Calu3 (cell line): ENCODE data around the gene WNT5B. TPM values are rescaled to one million over a fixed set of nuclear protein-coding genes. Genes with fewer than 3 reads are reported as not detected.

Experiments used
- BruUV-seq: library from RNA; stranded (reverse); fragments of 400-500 nt; replicated peaks from 2 replicates; lab custom pipeline; 2021; lab: Mats Ljungman, UMichigan
- CTCF ChIA-PET: fragments of 300-600 bp; sonication (Branson Sonifier 250); formaldehyde crosslinking; loops from one replicate; lab custom pipeline; 2022; ENCODE audit warnings: antibody characterized with exemption; lab: Charles Lee
- DNase-seq: peaks from one replicate; pipeline ENCODE4 v3.0.0; 2022
- H3K27ac Mint-ChIP-seq: one replicate; pipeline ENCODE4 v1.8.0; 2022; ENCODE audit warnings: mixed read lengths; ENCODE audit not compliant: unreplicated experiment
- H3K27me3 Mint-ChIP-seq: one replicate; pipeline ENCODE4 v1.8.0; 2022; ENCODE audit warnings: mixed read lengths; ENCODE audit not compliant: unreplicated experiment
- H3K36me3 Mint-ChIP-seq: one replicate; pipeline ENCODE4 v1.8.0; 2022; ENCODE audit warnings: mild to moderate bottlenecking, moderate library complexity, mixed read lengths; ENCODE audit not compliant: insufficient read depth, unreplicated experiment
- H3K4me1 Mint-ChIP-seq: one replicate; pipeline ENCODE4 v1.8.0; 2022; ENCODE audit warnings: mild to moderate bottlenecking, low read depth, mixed read lengths; ENCODE audit not compliant: unreplicated experiment
- H3K4me3 Mint-ChIP-seq: one replicate; pipeline ENCODE4 v1.8.0; 2022; ENCODE audit warnings: mild to moderate bottlenecking, low read depth, moderate library complexity, mixed read lengths; ENCODE audit not compliant: unreplicated experiment
- H3K9me3 Mint-ChIP-seq: one replicate; pipeline ENCODE4 v1.8.0; 2022; ENCODE audit warnings: low read depth, mixed read lengths; ENCODE audit not compliant: unreplicated experiment
- CTCF ChIP-seq: fragments of 200-600 bp; IDR thresholded peaks from one replicate; pipeline ENCODE4 v1.8.0; 2022; ENCODE audit warnings: antibody characterized with exemption; ENCODE audit not compliant: unreplicated experiment
- intact Hi-C: fragments of 100-400 bp; cut with micrococcal nuclease; formaldehyde crosslinking; loops from one replicate; pipeline ENCODE4 v1.10.0; 2022; ENCODE audit not compliant: unreplicated experiment
- microRNA-seq: library from miRNA; unstranded; fragments of <30 nt; microRNA quantifications from one replicate; pipeline ENCODE4 v1.2.0, GENCODE V29; 2022
- total RNA-seq: library from RNA; stranded (reverse); gene quantifications from 2 replicates; pipeline ENCODE4 v1.2.3, GENCODE V29; 2022

The WNT5B gene
- total RNA-seq, 1 experiment from 2014 or later, result 0.24 TPM

- no peaks in the 10 kb centered on the region for H3K9me3 Mint-ChIP-seq
- no TSS peak for BruUV-seq
- H3K4me1 Mint-ChIP-seq, result peaks cover 23% of the 10 kb centered on the region
- CTCF ChIA-PET, result interaction anchor here (0.5 to 0.6 kb wide), 2 partner anchors 147 to 1525 kb away, joined by 3 to 4 read pairs; no protein-coding TSS in a partner anchor
- no peak overlapping the region for H3K4me3 Mint-ChIP-seq
- no peak for TF ChIP-seq CTCF
- H3K27me3 Mint-ChIP-seq, result no peaks in the 10 kb centered on the region
- intact Hi-C loops, result no loop called here
- no peak for DNase-seq
- no peak overlapping the region for H3K27ac Mint-ChIP-seq
- H3K36me3 Mint-ChIP-seq, result peaks cover 33% of the 10 kb centered on the region
Measured at GRCh38 chr12:1696800-1697199, 67.8 kb downstream of the WNT5B start.

Small RNA genes within 50 kb of the gene (microRNA-seq; reads per million reads assigned to microRNA genes)
- gene MIR3649, result not detected

Other genes with a start within 250 kb of the WNT5B start
- gene FBXL14, start 34.6 kb upstream of the WNT5B start, total RNA-seq, result 19.4 and 20.1 TPM in 2 replicates
- 88.5 and 90.3 TPM in 2 replicates for gene ADIPOR2, start 61.8 kb downstream of the WNT5B start, total RNA-seq
- gene LRTM2, start 191.3 kb downstream of the WNT5B start, total RNA-seq, result not detected in 2 replicates